Spleen (tissue), 11 donors: ENCODE measurements around the gene ZNF576. TPM values are rescaled to one million over a fixed set of nuclear protein-coding genes. Genes with fewer than 3 reads are reported as not detected.

ENCODE experiments used
- DNase-seq: peaks from one replicate; pipeline ENCODE4 v3.0.0-alpha.2; 2020
- H3K27ac ChIP-seq, 8 donors: fragments of 200-600 bp; sonication (generic) in 7 of 8; 1 replicate in 4 of 8; 2 replicates in 4 of 8; pipeline versions ENCODE4 v1.5.0 to v1.8.0; 2016 to 2021; ENCODE audit warnings: inconsistent platforms in 4 of 8, mild to moderate bottlenecking in 4 of 8, moderate library complexity in 1 of 8
- H3K27me3 ChIP-seq, 7 donors: fragments of 200-600 bp; sonication (generic) in 6 of 7; replicated peaks in 1 of 7; 1 replicate in 4 of 7; 2 replicates in 3 of 7; pipeline versions ENCODE4 v1.5.0 to v1.8.0; 2016 to 2021; ENCODE audit warnings: inconsistent platforms in 3 of 7, mild to moderate bottlenecking in 1 of 7
- H3K36me3 ChIP-seq, 6 donors: fragments of 200-600 bp; sonication (generic) in 5 of 6; 1 replicate in 4 of 6; 2 replicates in 2 of 6; pipeline versions ENCODE4 v1.5.0 to v1.8.0; 2016 to 2021; ENCODE audit warnings: inconsistent platforms in 2 of 6
- H3K4me1 ChIP-seq, 6 donors: fragments of 200-600 bp; sonication (generic) in 5 of 6; 1 replicate in 3 of 6; 2 replicates in 3 of 6; pipeline versions ENCODE4 v1.5.0 to v1.8.0; 2016 to 2021; ENCODE audit warnings: inconsistent platforms in 3 of 6
- H3K4me3 ChIP-seq, 8 donors: fragments of 200-600 bp; sonication (generic) in 7 of 8; 1 replicate in 4 of 8; 2 replicates in 4 of 8; pipeline versions ENCODE4 v1.5.0 to v1.8.0; 2016 to 2021; ENCODE audit warnings: inconsistent platforms in 4 of 8, mild to moderate bottlenecking in 4 of 8, moderate library complexity in 2 of 8
- H3K9me3 ChIP-seq, 8 donors: fragments of 200-600 bp; sonication (generic) in 7 of 8; 1 replicate in 4 of 8; 2 replicates in 4 of 8; pipeline versions ENCODE4 v1.5.0 to v1.8.0; 2016 to 2021; ENCODE audit warnings: inconsistent platforms in 4 of 8
- CTCF ChIP-seq, 11 experiments: fragments of 200-600 bp in 7 of 11; fragments of 450-650 bp in 4 of 11; sonication (generic) in 4 of 11; IDR thresholded peaks in 8 of 11; conservative IDR thresholded peaks in 3 of 11; 1 replicate in 7 of 11; 2 replicates in 4 of 11; pipeline versions ENCODE4 v1.4.0 to v1.8.0; 2016 to 2021; ENCODE audit warnings: antibody characterized with exemption in 11 of 11, inconsistent platforms in 4 of 11, mild to moderate bottlenecking in 1 of 11
- POLR2A ChIP-seq, 3 donors: fragments of 450-650 bp; IDR thresholded peaks; one replicate each; pipeline ENCODE4 v1.5.1; 2017; ENCODE audit warnings: antibody characterized with exemption in 3 of 3, mild to moderate bottlenecking in 1 of 3
- POLR2AphosphoS5 ChIP-seq, 3 donors: sonication (generic); formaldehyde crosslinking; IDR thresholded peaks; one replicate each; pipeline ENCODE4 v1.5.1; 2017; ENCODE audit warnings: antibody characterized with exemption in 3 of 3
- WGBS, 5 donors: extraction: QIAGEN DNeasy Blood & Tissue Kit in 3 of 5; methylation state at CpG; one replicate each; pipeline versions ENCODE4 v1.1.5 to v1.1.7; 2013 to 2018; 5-methylcytosine and 5-hydroxymethylcytosine counted together
- intact Hi-C: fragments of 100-400 bp; cut with DNase I; formaldehyde crosslinking; loops from one replicate; pipeline ENCODE4 v1.15.0; 2023; ENCODE audit warnings: low total_unique reads
- polyA plus RNA-seq, 3 donors: library from polyadenylated mRNA; stranded (reverse); fragments of 200-250 nt; gene quantifications; one replicate each; pipeline ENCODE4 v1.2.1, GENCODE V29; 2013
- total RNA-seq, 7 donors: library from RNA; depleted of rRNA in 3 of 7; stranded (reverse); fragments of >200 nt in 3 of 7; fragmentation: NEBNext Ultra II Directional in 4 of 7; extraction: Animal tissue kit (Norgen Biotek cat#: 25700) in 4 of 7; gene quantifications; one replicate each; pipeline versions ENCODE4 v1.1.0 to v1.2.1, GENCODE V29; 2016 to 2021
- donor health status: healthy with polysubstance abuse.
- donor health status: DM: no; HTN: no; CAD: no; lungs with moderate emphysema.
- donor health status: DM: no; HTN: no; CAD: no.
- donor health status: Bipolar disorder and iron deficiency.
- donor health status: healthy.
- donor health status: DM: no; HTN: no; CAD: no.
- donor health status: DM: yes; HTN: yes; CAD: no.

Gene ZNF576
- total and polyA plus RNA-seq, 10 donors = 6.9 to 14.7 (median 11.5) TPM

- no peak for DNase-seq
- Histone ChIP-seq H3K27ac (no peak overlapping the region), H3K4me1 (peaks cover 0 to 31% (median 16%) of the 10 kb centered on the region in 6 donors), H3K9me3 (no peaks in the 10 kb centered on the region), H3K36me3 (no peaks in the 10 kb centered on the region), H3K4me3 (peak overlapping the region in 4 of 8 donors; percentile 25 to 79 (median 46)), H3K27me3 (peaks cover 0 to 76% (median 9%) of the 10 kb centered on the region in 7 donors)
- no peak for TF ChIP-seq CTCF (IDR thresholded peaks at IDR 0.05 in 8 of 11, conservative IDR thresholded peaks at IDR 0.05 in 3 of 11)
- TF ChIP-seq POLR2A (IDR thresholded peaks at IDR 0.05) = no peak
- TF ChIP-seq POLR2AphosphoS5 (IDR thresholded peaks at IDR 0.05) = no peak
- intact Hi-C loops = no loop called here
- WGBS, 5 donors = 13 to 19% (median 15%) methylated on average over 10 to 18 of the region's 18 CpGs
These were observed 42.7 kb downstream of the ZNF576 start for GRCh38 chr19:43638995-43639518.

DNA sequence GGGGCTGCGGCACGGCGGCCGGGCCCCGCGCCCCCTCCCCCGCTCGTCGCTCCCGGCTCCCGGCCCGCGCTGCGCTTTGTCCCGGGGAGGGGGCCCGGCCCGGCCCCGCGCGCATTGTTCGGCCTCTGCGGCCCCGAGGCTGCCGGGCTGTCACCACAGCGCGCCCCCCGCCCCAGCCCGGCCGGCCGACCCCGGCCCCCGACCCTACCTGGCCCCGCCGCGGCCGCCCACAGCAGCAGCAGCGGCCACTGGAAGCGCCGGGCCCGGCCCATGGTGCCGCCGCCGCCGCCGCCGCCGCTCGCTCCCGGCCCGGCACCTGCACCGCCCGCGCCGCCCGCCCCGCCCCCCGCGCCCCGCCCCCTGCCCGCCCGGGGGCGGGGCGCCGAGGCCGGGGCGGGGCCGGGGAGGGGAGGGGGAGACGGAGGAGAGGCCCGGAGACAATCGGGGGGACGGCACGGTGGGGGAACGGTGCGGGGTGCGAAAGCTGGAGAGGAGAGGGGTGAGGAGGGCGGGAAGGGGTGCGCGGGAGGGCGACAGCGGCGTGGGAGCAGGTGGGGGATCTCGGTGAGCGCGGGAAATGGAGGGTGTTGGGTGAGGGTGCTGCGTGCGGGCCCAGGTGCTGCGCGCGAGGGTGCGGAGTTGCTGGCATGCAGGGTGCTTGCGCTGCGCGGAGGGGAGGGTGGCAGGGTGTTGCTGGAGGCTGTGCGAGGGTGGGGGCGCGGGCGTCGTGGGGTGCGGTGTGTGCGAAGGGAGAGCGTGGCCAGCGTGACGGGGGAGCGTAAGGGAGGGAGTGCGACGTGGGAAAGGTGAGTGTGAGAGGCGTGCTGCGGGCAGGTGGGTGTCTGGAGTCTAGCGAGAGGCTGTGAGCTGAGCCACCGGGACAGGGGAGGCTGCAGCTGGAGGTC lies 43.4 kb downstream of the ZNF576 start, which contains the start of gene CADM4:
TSS of gene CADM4 (minus strand) at position 332 of the 905 bp plus-strand sequence. CDS start at position 272, 60 bp downstream.
- Histone ChIP-seq H3K9me3 (no peaks in the 10 kb centered on the region), H3K36me3 (no peaks in the 10 kb centered on the region), H3K27ac (no peak within 1 kb of the TSS), H3K4me3 (peak within 1 kb of the TSS; percentile 28 to 79 (median 46)), H3K27me3 (peaks cover 0 to 69% (median 9%) of the 10 kb centered on the region in 7 donors), H3K4me1 (peaks cover 0 to 28% (median 16%) of the 10 kb centered on the region in 6 donors)
- intact Hi-C loops = no loop called here
- 2 to 6% (median 3%) methylated on average over 45 to 109 of the region's 110 CpGs for WGBS, 5 donors
- peak; percentile 79 for DNase-seq
- TF ChIP-seq POLR2AphosphoS5 (IDR thresholded peaks at IDR 0.05) (no peak), POLR2A (IDR thresholded peaks at IDR 0.05) (no peak), CTCF (IDR thresholded peaks at IDR 0.05 in 8 of 11, conservative IDR thresholded peaks at IDR 0.05 in 3 of 11) (no peak)

DNA sequence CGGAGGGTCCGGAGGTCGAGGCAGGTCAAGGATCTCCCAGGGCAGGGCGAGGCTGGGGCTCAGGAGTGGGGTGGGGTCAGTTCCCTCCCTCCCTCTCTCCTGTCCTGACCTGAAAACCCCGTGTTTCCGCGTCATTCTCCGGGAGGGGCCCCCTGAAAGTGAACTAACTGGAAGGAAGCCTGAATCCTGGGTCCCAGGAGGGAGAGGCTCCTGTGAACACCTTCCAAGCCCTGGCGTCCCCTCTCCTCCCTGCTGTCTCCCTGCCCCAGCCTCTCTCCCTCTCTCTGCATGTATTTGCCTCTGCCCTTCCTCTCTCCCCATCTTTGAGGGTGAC lies 44.0 kb downstream of the ZNF576 start:
- no peak for TF ChIP-seq POLR2A (IDR thresholded peaks at IDR 0.05)
- TF ChIP-seq CTCF (IDR thresholded peaks at IDR 0.05 in 8 of 11, conservative IDR thresholded peaks at IDR 0.05 in 3 of 11) = no peak
- TF ChIP-seq POLR2AphosphoS5 (IDR thresholded peaks at IDR 0.05) = no peak
- H3K36me3 ChIP-seq = no peaks in the 10 kb centered on the region
- H3K4me3 ChIP-seq = peak overlapping the region; percentile 28 to 79 (median 46)
- H3K27me3 ChIP-seq = peaks cover 0 to 63% (median 9%) of the 10 kb centered on the region in 7 donors
- H3K4me1 ChIP-seq = peaks cover 0 to 22% (median 16%) of the 10 kb centered on the region in 6 donors
- WGBS, 5 donors = 10 to 38% (median 11%) methylated on average over 4 to 9 of the region's 9 CpGs
- intact Hi-C loops = no loop called here
- H3K9me3 ChIP-seq = no peaks in the 10 kb centered on the region
- no peak overlapping the region for H3K27ac ChIP-seq
- DNase-seq = no peak

DNA sequence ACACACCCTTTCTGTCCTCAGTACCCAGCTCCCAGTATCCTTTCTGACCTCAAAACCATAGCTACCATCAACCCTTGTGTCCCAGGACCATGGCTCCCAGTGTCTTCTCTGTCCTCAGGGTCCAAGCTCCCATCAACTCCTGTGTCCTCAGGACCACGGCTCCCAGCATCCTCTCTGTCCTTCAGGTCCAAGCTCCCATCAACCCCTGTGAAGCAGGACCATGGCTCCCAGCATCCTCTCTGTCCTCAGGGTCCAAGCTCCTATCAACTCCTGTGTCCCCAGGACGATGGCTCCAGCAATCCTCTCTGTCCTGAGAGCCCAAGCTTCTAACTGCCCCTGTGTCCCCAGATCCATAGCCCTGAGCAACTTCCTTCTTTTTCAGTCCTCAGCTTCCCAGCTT lies 44.9 kb downstream of the ZNF576 start:
- H3K4me3 ChIP-seq = no peak overlapping the region
- H3K9me3 ChIP-seq = peaks cover 0 to 5% (median 0%) of the 10 kb centered on the region in 8 donors
- intact Hi-C loops = no loop called here
- peaks cover 0 to 54% (median 9%) of the 10 kb centered on the region in 7 donors for H3K27me3 ChIP-seq
- H3K36me3 ChIP-seq = peaks cover 0 to 8% (median 0%) of the 10 kb centered on the region in 6 donors
- H3K4me1 ChIP-seq = peaks cover 0 to 21% (median 16%) of the 10 kb centered on the region in 6 donors
- 56 to 90% (median 82%) methylated on average over 2 of the region's 2 CpGs for WGBS, 5 donors
- TF ChIP-seq POLR2A (IDR thresholded peaks at IDR 0.05) = no peak
- no peak for TF ChIP-seq POLR2AphosphoS5 (IDR thresholded peaks at IDR 0.05)
- no peak for TF ChIP-seq CTCF (IDR thresholded peaks at IDR 0.05 in 8 of 11, conservative IDR thresholded peaks at IDR 0.05 in 3 of 11)
- no peak for DNase-seq
- no peak overlapping the region for H3K27ac ChIP-seq
